ACHN (cell line): ENCODE results near the gene BFSP2.

Source experiments
- DNase-seq: peaks from one replicate; pipeline ENCODE4 v3.0.0-alpha.2; 2015
- in situ Hi-C: cut with HindIII; loops from 2 replicates; pipeline ENCODE4 v1.10.0; 2017; ENCODE audit warnings: low sequenced_read_pairs, low pct_ligation_motif_present, low pct_unique_long_range_greater_than_20kb

The BFSP2 gene

GRCh38 chr3:133400006-133400515, at the start of gene BFSP2:
TSS of gene BFSP2 (plus strand) at chr3:133400056. CDS start at chr3:133400084, 28 bp downstream.
- in situ Hi-C loops, result no loop called here
- no peak for DNase-seq

- in situ Hi-C loops, result loop anchor here (25.0 kb wide), 1 partner anchor 617 kb away; no protein-coding TSS in a partner anchor
- no peak for DNase-seq
Measured at GRCh38 chr3:133354721-133355120, 45.1 kb upstream of the BFSP2 start.

- in situ Hi-C loops, result loop anchor here (25.0 kb wide), 1 partner anchor 623 kb away; no protein-coding TSS in a partner anchor
- no peak for DNase-seq
Measured at GRCh38 chr3:133360476-133360875, 39.4 kb upstream of the BFSP2 start.

GRCh38 chr3:133361011-133361410, 38.8 kb upstream of the BFSP2 start:
- in situ Hi-C loops, result loop anchor here (25.0 kb wide), 1 partner anchor 624 kb away; no protein-coding TSS in a partner anchor
- DNase-seq, result no peak

- in situ Hi-C loops, result loop anchor here (25.0 kb wide), 1 partner anchor 624 kb away; no protein-coding TSS in a partner anchor
- no peak for DNase-seq
Measured at GRCh38 chr3:133361435-133361834, 38.4 kb upstream of the BFSP2 start.

GRCh38 chr3:133362539-133362938, 37.3 kb upstream of the BFSP2 start:
- DNase-seq, result no peak
- in situ Hi-C loops, result loop anchor here (25.0 kb wide), 1 partner anchor 625 kb away; no protein-coding TSS in a partner anchor

- DNase-seq, result no peak
- in situ Hi-C loops, result loop anchor here (25.0 kb wide), 1 partner anchor 627 kb away; no protein-coding TSS in a partner anchor
Measured at GRCh38 chr3:133364704-133365103, 35.2 kb upstream of the BFSP2 start.

GRCh38 chr3:133366921-133367320, 32.9 kb upstream of the BFSP2 start:
- DNase-seq, result no peak
- in situ Hi-C loops, result loop anchor here (25.0 kb wide), 1 partner anchor 630 kb away; no protein-coding TSS in a partner anchor

GRCh38 chr3:133367403-133367802, 32.5 kb upstream of the BFSP2 start:
- in situ Hi-C loops, result loop anchor here (25.0 kb wide), 1 partner anchor 630 kb away; no protein-coding TSS in a partner anchor
- DNase-seq, result no peak

GRCh38 chr3:133367956-133368355, 31.9 kb upstream of the BFSP2 start:
- no peak for DNase-seq
- in situ Hi-C loops, result loop anchor here (25.0 kb wide), 1 partner anchor 631 kb away; no protein-coding TSS in a partner anchor

- no peak for DNase-seq
- in situ Hi-C loops, result loop anchor here (25.0 kb wide), 1 partner anchor 631 kb away; no protein-coding TSS in a partner anchor
Measured at GRCh38 chr3:133368371-133369067, 31.3 kb upstream of the BFSP2 start.

- no peak for DNase-seq
- in situ Hi-C loops, result loop anchor here (25.0 kb wide), 1 partner anchor 632 kb away; no protein-coding TSS in a partner anchor
Measured at GRCh38 chr3:133369068-133369440, 30.8 kb upstream of the BFSP2 start.

GRCh38 chr3:133371181-133371580, 28.7 kb upstream of the BFSP2 start:
- no peak for DNase-seq
- in situ Hi-C loops, result loop anchor here (25.0 kb wide), 1 partner anchor 634 kb away; no protein-coding TSS in a partner anchor

- in situ Hi-C loops, result loop anchor here (25.0 kb wide), 1 partner anchor 634 kb away; no protein-coding TSS in a partner anchor
- DNase-seq, result no peak
Measured at GRCh38 chr3:133371676-133372075, 28.2 kb upstream of the BFSP2 start.

GRCh38 chr3:133374708-133375402, 25.0 kb upstream of the BFSP2 start:
- no peak for DNase-seq
- in situ Hi-C loops, result loop anchor here (25.0 kb wide), 1 partner anchor 638 kb away; no protein-coding TSS in a partner anchor

- no peak for DNase-seq
- in situ Hi-C loops, result no loop called here
Measured at GRCh38 chr3:133375403-133375745, 24.5 kb upstream of the BFSP2 start.

- no peak for DNase-seq
- in situ Hi-C loops, result no loop called here
Measured at GRCh38 chr3:133376810-133377209, 23.0 kb upstream of the BFSP2 start.

- in situ Hi-C loops, result no loop called here
- peak; percentile 35 for DNase-seq
Measured at GRCh38 chr3:133377396-133377795, 22.5 kb upstream of the BFSP2 start.

GRCh38 chr3:133379926-133380325, 19.9 kb upstream of the BFSP2 start:
- in situ Hi-C loops, result no loop called here
- DNase-seq, result no peak
